Neural progenitor cell (in vitro differentiated cells): ENCODE data around the gene C6orf132.

Experiments used
- EZH2 ChIP-seq: fragments of 200-600 bp; sonication (generic); IDR thresholded peaks from 2 replicates; pipeline ENCODE4 v1.6.1; 2017; ENCODE audit warnings: antibody characterized with exemption, mild to moderate bottlenecking, moderate library complexity
- EZH2phosphoT487 ChIP-seq: fragments of 200-600 bp; sonication (generic); IDR thresholded peaks from 2 replicates; pipeline ENCODE4 v1.6.1; 2017; ENCODE audit warnings: antibody characterized with exemption
- TF ChIP-seq, protein P1 (sequence below): fragments of 200-600 bp; sonication (generic); IDR thresholded peaks from 2 replicates; pipeline ENCODE4 v1.5.1; 2017; ENCODE audit warnings: antibody characterized with exemption, mild to moderate bottlenecking

DNA sequence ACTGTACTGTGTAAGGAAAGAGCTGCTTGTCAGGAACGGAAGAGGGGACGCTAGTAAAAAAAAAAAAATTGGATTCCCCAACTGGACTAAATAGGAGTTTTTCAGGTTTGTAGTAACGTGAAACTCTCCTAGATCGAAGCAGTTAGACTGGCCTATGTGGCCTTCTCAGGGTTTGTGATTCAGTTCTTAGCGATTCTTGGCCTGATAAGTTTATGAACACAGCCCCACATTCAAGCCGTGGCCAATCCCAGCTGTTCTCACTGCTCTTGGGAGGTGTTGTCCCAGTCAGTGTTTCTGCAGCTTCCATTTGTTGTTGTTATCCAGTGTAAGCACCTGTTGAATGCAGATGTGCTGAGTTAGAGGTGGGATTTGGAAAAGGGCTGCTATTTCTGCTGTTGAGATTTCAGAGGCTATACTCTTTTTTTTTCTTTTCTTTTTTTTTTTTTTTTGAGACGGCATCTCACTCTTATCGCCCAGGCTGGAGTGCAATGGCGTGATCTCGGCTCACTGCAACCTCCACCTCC, 62.4 kb downstream of the C6orf132 start:
- TF ChIP-seq, protein P1, sequence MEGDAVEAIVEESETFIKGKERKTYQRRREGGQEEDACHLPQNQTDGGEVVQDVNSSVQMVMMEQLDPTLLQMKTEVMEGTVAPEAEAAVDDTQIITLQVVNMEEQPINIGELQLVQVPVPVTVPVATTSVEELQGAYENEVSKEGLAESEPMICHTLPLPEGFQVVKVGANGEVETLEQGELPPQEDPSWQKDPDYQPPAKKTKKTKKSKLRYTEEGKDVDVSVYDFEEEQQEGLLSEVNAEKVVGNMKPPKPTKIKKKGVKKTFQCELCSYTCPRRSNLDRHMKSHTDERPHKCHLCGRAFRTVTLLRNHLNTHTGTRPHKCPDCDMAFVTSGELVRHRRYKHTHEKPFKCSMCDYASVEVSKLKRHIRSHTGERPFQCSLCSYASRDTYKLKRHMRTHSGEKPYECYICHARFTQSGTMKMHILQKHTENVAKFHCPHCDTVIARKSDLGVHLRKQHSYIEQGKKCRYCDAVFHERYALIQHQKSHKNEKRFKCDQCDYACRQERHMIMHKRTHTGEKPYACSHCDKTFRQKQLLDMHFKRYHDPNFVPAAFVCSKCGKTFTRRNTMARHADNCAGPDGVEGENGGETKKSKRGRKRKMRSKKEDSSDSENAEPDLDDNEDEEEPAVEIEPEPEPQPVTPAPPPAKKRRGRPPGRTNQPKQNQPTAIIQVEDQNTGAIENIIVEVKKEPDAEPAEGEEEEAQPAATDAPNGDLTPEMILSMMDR, result no peak
- no peak for TF ChIP-seq EZH2
- TF ChIP-seq EZH2phosphoT487, result no peak
